CD14-positive monocyte (primary cell): ENCODE results near the gene LIMCH1. TPM values are rescaled to one million over a fixed set of nuclear protein-coding genes. Genes with fewer than 3 reads are reported as not detected.

Source experiments
- DNase-seq, 3 donors: peaks; one replicate each; pipeline ENCODE4 v3.0.0-alpha.2; 2011 to 2022
- H2AFZ ChIP-seq: 2 replicates; pipeline ENCODE4 v1.6.0; 2012; ENCODE audit warnings: mild to moderate bottlenecking, low read depth, low read length, inconsistent platforms; ENCODE audit not compliant: insufficient read depth, poor library complexity, severe bottlenecking
- H3K27ac ChIP-seq, 2 donors: 1 replicate in 1 of 2; 2 replicates in 1 of 2; pipeline ENCODE4 v1.5.1; 2012 to 2013; ENCODE audit warnings: low read length in 2 of 2, control low read depth in 1 of 2, inconsistent platforms in 1 of 2, low read depth in 1 of 2, mild to moderate bottlenecking in 1 of 2
- H3K27me3 ChIP-seq, 2 donors: one replicate each; pipeline versions ENCODE4 v1.6.0 to v1.6.1; 2011 to 2013; ENCODE audit warnings: low read length in 2 of 2; ENCODE audit not compliant: control insufficient read depth in 2 of 2, insufficient read depth in 2 of 2
- H3K36me3 ChIP-seq, 2 donors: replicated peaks in 1 of 2; 1 replicate in 1 of 2; 2 replicates in 1 of 2; pipeline versions ENCODE4 v1.5.1 to v1.6.1; 2012 to 2013; ENCODE audit warnings: low read length in 2 of 2, control low read depth in 1 of 2, inconsistent platforms in 1 of 2, mild to moderate bottlenecking in 1 of 2; ENCODE audit not compliant: insufficient read depth in 2 of 2, control insufficient read depth in 1 of 2
- H3K4me1 ChIP-seq, 2 donors: 1 replicate in 1 of 2; 2 replicates in 1 of 2; pipeline versions ENCODE4 v1.5.1 to v1.6.1; 2012 to 2013; ENCODE audit warnings: low read length in 2 of 2, control low read depth in 1 of 2, inconsistent platforms in 1 of 2, mild to moderate bottlenecking in 1 of 2, moderate library complexity in 1 of 2; ENCODE audit not compliant: insufficient read depth in 2 of 2, control insufficient read depth in 1 of 2
- H3K4me2 ChIP-seq: replicated peaks from 2 replicates; pipeline ENCODE3; 2012; ENCODE audit warnings: low read length, moderate library complexity, mild to moderate bottlenecking; ENCODE audit not compliant: poor library complexity, severe bottlenecking; ENCODE audit errors: extremely low read depth
- H3K4me3 ChIP-seq, 3 experiments: fragments of 200-600 bp in 1 of 3; sonication (generic) in 1 of 3; replicated peaks in 1 of 3; 1 replicate in 2 of 3; 2 replicates in 1 of 3; pipeline ENCODE4 v1.5.1; 2011 to 2013; ENCODE audit warnings: low read length in 3 of 3, mild to moderate bottlenecking in 3 of 3, control low read depth in 2 of 3, low read depth in 2 of 3, inconsistent platforms in 1 of 3, moderate library complexity in 1 of 3
- H3K79me2 ChIP-seq: 2 replicates; pipeline ENCODE4 v1.6.0; 2012; ENCODE audit warnings: mild to moderate bottlenecking, control low read depth, inconsistent platforms, low read length, moderate library complexity; ENCODE audit not compliant: insufficient read depth
- H3K9ac ChIP-seq: 2 replicates; pipeline ENCODE4 v1.6.0; 2017; ENCODE audit warnings: low read length, mild to moderate bottlenecking; ENCODE audit not compliant: insufficient read depth, poor library complexity, severe bottlenecking
- H3K9me3 ChIP-seq, 2 donors: replicated peaks in 1 of 2; 1 replicate in 1 of 2; 2 replicates in 1 of 2; pipeline versions ENCODE4 v1.5.1 to v1.6.1; 2012 to 2013; ENCODE audit warnings: low read length in 2 of 2, control low read depth in 1 of 2; ENCODE audit not compliant: control insufficient read depth in 1 of 2, insufficient read depth in 1 of 2
- H4K20me1 ChIP-seq: 2 replicates; pipeline ENCODE4 v1.6.0; 2012; ENCODE audit warnings: mild to moderate bottlenecking, low read length, control low read depth, moderate library complexity; ENCODE audit not compliant: insufficient read depth
- H3K27ac Mint-ChIP-seq, 7 donors: one replicate each; pipeline ENCODE4 v1.8.0; 2020; ENCODE audit warnings: mild to moderate bottlenecking in 7 of 7, mixed read lengths in 7 of 7, moderate library complexity in 6 of 7, inconsistent platforms in 2 of 7
- H3K27me3 Mint-ChIP-seq, 3 donors: one replicate each; pipeline ENCODE4 v1.8.0; 2021 to 2022; ENCODE audit warnings: low read depth in 3 of 3, mild to moderate bottlenecking in 3 of 3, mixed read lengths in 3 of 3, moderate library complexity in 3 of 3, inconsistent platforms in 1 of 3
- H3K36me3 Mint-ChIP-seq, 2 donors: one replicate each; pipeline ENCODE4 v1.8.0; 2020; ENCODE audit warnings: mixed read lengths in 2 of 2, inconsistent platforms in 1 of 2, mild to moderate bottlenecking in 1 of 2
- H3K4me1 Mint-ChIP-seq: one replicate; pipeline ENCODE4 v1.8.0; 2020; ENCODE audit warnings: mild to moderate bottlenecking, mixed read lengths
- H3K4me3 Mint-ChIP-seq, 2 donors: one replicate each; pipeline ENCODE4 v1.8.0; 2020; ENCODE audit warnings: mild to moderate bottlenecking in 2 of 2, mixed read lengths in 2 of 2, moderate library complexity in 1 of 2
- H3K9me3 Mint-ChIP-seq, 7 donors: one replicate each; pipeline ENCODE4 v1.8.0; 2020 to 2022; ENCODE audit warnings: mixed read lengths in 7 of 7, mild to moderate bottlenecking in 6 of 7, moderate library complexity in 6 of 7, inconsistent platforms in 2 of 7
- CTCF ChIP-seq: fragments of 200-600 bp; IDR thresholded peaks from one replicate; pipeline ENCODE4 v1.8.0; 2022; ENCODE audit warnings: antibody characterized with exemption, mild to moderate bottlenecking
- WGBS: methylation state at CpG from one replicate; pipeline ENCODE4 v1.1.5; 2013; ENCODE audit warnings: missing lambda C conversion rate; ENCODE audit not compliant: insufficient coverage; 5-methylcytosine and 5-hydroxymethylcytosine counted together
- intact Hi-C, 2 donors: fragments of 100-400 bp; cut with micrococcal nuclease; formaldehyde crosslinking; loops; one replicate each; pipeline versions ENCODE4 v1.15.0 to v1.15.1; 2023
- polyA plus RNA-seq, 3 donors: library from polyadenylated mRNA; depleted of rRNA in 1 of 3; unstranded in 2 of 3; stranded (reverse) in 1 of 3; fragments of 300-500 nt in 2 of 3; fragments of >200 nt in 1 of 3; fragmentation: Illumina TruSeq in 2 of 3; gene quantifications; 1 replicate in 2 of 3; 2 replicates in 1 of 3; pipeline ENCODE4 v1.2.3, GENCODE V29; 2012 to 2021

Gene LIMCH1
- polyA plus RNA-seq, 3 donors = 0.25 to 0.64 (median 0.32) TPM

- Histone ChIP-seq H3K79me2 (no peaks in the 10 kb centered on the region), H3K4me3 (no peak overlapping the region), H4K20me1 (no peaks in the 10 kb centered on the region), H3K4me2 (no peak overlapping the region), H3K36me3 (no peaks in the 10 kb centered on the region), H2AFZ (no peak overlapping the region), H3K27ac (no peak overlapping the region), H3K4me1 (no peaks in the 10 kb centered on the region), H3K27me3 (peaks cover 0 to 4% of the 10 kb centered on the region in 2 donors), H3K9me3 (no peaks in the 10 kb centered on the region), H3K9ac (no peak overlapping the region)
- Mint-ChIP-seq H3K9me3 (no peaks in the 10 kb centered on the region), H3K27me3 (peaks cover 3 to 6% (median 3%) of the 10 kb centered on the region in 3 donors), H3K4me3 (no peak overlapping the region), H3K27ac (no peak overlapping the region), H3K4me1 (no peaks in the 10 kb centered on the region), H3K36me3 (no peaks in the 10 kb centered on the region)
- WGBS = 92% methylated on average over 2 of the region's 2 CpGs
- intact Hi-C loops = no loop called here
- DNase-seq = no peak
- no peak for TF ChIP-seq CTCF
Measured at GRCh38 chr4:41678951-41679350, 141.0 kb downstream of the LIMCH1 start.

GRCh38 chr4:41679991-41680390 lies 142.0 kb downstream of the LIMCH1 start:
- Histone ChIP-seq H3K4me2 (no peak overlapping the region), H4K20me1 (no peaks in the 10 kb centered on the region), H3K79me2 (no peaks in the 10 kb centered on the region), H3K4me1 (no peaks in the 10 kb centered on the region), H2AFZ (no peak overlapping the region), H3K9ac (no peak overlapping the region), H3K27ac (no peak overlapping the region), H3K36me3 (no peaks in the 10 kb centered on the region), H3K9me3 (no peaks in the 10 kb centered on the region), H3K27me3 (peaks cover 0 to 4% of the 10 kb centered on the region in 2 donors), H3K4me3 (no peak overlapping the region)
- no peak overlapping the region for H3K4me3 Mint-ChIP-seq
- no peaks in the 10 kb centered on the region for H3K36me3 Mint-ChIP-seq
- no peak for DNase-seq
- no CpG with 5 or more reads among the region's 4 CpGs for WGBS
- H3K4me1 Mint-ChIP-seq = no peaks in the 10 kb centered on the region
- H3K27me3 Mint-ChIP-seq = peaks cover 3 to 6% (median 3%) of the 10 kb centered on the region in 3 donors
- intact Hi-C loops = no loop called here
- TF ChIP-seq CTCF = no peak
- no peak overlapping the region for H3K27ac Mint-ChIP-seq
- no peaks in the 10 kb centered on the region for H3K9me3 Mint-ChIP-seq
